Measurements from ENCODE around the gene AMN. TPM values are rescaled to one million over a fixed set of nuclear protein-coding genes. Genes with fewer than 3 reads are reported as not detected.

AMN gene
- total and polyA plus RNA-seq, 9 of the 15 experiments (the other 6 are each of a cell fraction or from before 2014, with no cell fraction given): 0.04 to 0.14 TPM; not detected in 7

- 95% methylated on average over 18 of the region's 30 CpGs for WGBS (ENCODE audit: insufficient coverage, low coverage, missing lambda C conversion rate)
- H3K4me3 ChIP-seq: no peak overlapping the region
- H3K36me3 ChIP-seq (ENCODE audit: control insufficient read depth, insufficient read depth, low read length): peaks cover 8% of the 10 kb centered on the region; the same call in 1 of the 3 replicates
- H3K27me3 ChIP-seq (ENCODE audit: control insufficient read depth in 2 of 2, insufficient read depth in 2 of 2, low read length in 2 of 2): no peaks in the 10 kb centered on the region
- no peaks in the 10 kb centered on the region for H3K9me1 ChIP-seq (ENCODE audit: control insufficient read depth, insufficient read depth, low read length)
- no peak overlapping the region for H3K27ac ChIP-seq (ENCODE audit: extremely low read depth, low read depth, low read length)
- H4K20me1 ChIP-seq (replicated peaks; ENCODE audit: control insufficient read depth, insufficient read depth, low read length): no peaks in the 10 kb centered on the region
- TF ChIP-seq CBX3 (IDR thresholded peaks at IDR 0.05; ENCODE audit: borderline replicate concordance in 1 of 2, low read length in 2 of 2): no peak
- TF ChIP-seq ZKSCAN1 (IDR thresholded peaks at IDR 0.05; ENCODE audit: low read depth, low read length): no peak
- TF ChIP-seq MYBL2 (IDR thresholded peaks at IDR 0.05; ENCODE audit: low read depth): no peak
- no peak for TF ChIP-seq MYBL2 (CRISPR knock-in tag; IDR thresholded peaks at IDR 0.05; ENCODE audit: borderline replicate concordance)
- TF ChIP-seq ZFP36 (IDR thresholded peaks at IDR 0.05; ENCODE audit: low read depth, low read length, partially characterized antibody): no peak
- no peak for TF ChIP-seq NCOR1 (IDR thresholded peaks at IDR 0.05)
- no peak for TF ChIP-seq ZNF518B (CRISPR knock-in tag; IDR thresholded peaks at IDR 0.05)
- no peak for TF ChIP-seq ZNF586 (CRISPR knock-in tag; conservative IDR thresholded peaks at IDR 0.05)
- TF ChIP-seq NFXL1 (CRISPR knock-in tag; IDR thresholded peaks at IDR 0.05): no peak
- TF ChIP-seq ZNF511 (CRISPR knock-in tag; IDR thresholded peaks at IDR 0.05): no peak
- no peak for TF ChIP-seq STAT5B (CRISPR knock-in tag; IDR thresholded peaks at IDR 0.05)
- no peak overlapping the region for H3K9ac ChIP-seq (ENCODE audit: insufficient read depth in 1 of 2, low read depth in 2 of 2, low read length in 2 of 2)
- H3K9me3 ChIP-seq (replicated peaks; ENCODE audit: control insufficient read depth, insufficient read depth, low read depth, low read length): no peaks in the 10 kb centered on the region
- H3K79me2 ChIP-seq (ENCODE audit: control insufficient read depth, insufficient read depth, low read length): no peaks in the 10 kb centered on the region
- DNase-seq (ENCODE audit: extremely low read depth in 1 of 4, low spot score in 3 of 4): no peak
- no TSS peak for BruUV-seq (replicated peaks)
- CTCF ChIA-PET (ENCODE audit: low intra/inter-chr PET ratio): no interaction called here
- no peak overlapping the region for H2AFZ ChIP-seq (ENCODE audit: low read depth, low read length)
- in situ Hi-C loops (cut with MboI) (loop anchor here (25.0 kb wide), 1 partner anchor 394 kb away; the partner anchor contains the start of gene ANKRD9), intact Hi-C loops (cut with micrococcal nuclease) (no loop called here)
- H3K4me1 ChIP-seq (replicated peaks in 1 of 2; ENCODE audit: control insufficient read depth in 2 of 2, insufficient read depth in 2 of 2, low read length in 2 of 2): peaks cover 0 to 9% of the 10 kb centered on the region in 2 experiments; a peak in 1 of 5 replicates
- ATAC-seq: no peak
- POLR2A ChIA-PET: no interaction called here
- no peak for FAIRE-seq
- no peak overlapping the region for H3K4me2 ChIP-seq (ENCODE audit: insufficient read depth, low read length)
Measured at GRCh38 chr14:102906616-102907302, 15.7 kb upstream of the AMN start.
